K562 (cell line): Measurements from ENCODE around the gene FRMD1. TPM values are rescaled to one million over a fixed set of nuclear protein-coding genes. Genes with fewer than 3 reads are reported as not detected.

Experiments used
- ATAC-seq: fragments of 200-7000 bp; cut with Tn5 transposase; 3 replicates; pipeline ENCODE4 v1.9.1; 2020; ENCODE audit warnings: moderate library complexity
- BruUV-seq: library from RNA; stranded (reverse); fragments of 400-500 nt; replicated peaks from 2 replicates; lab custom pipeline; 2021; lab: Mats Ljungman, UMichigan
- CTCF ChIA-PET: fragments of 300-600 bp; formaldehyde crosslinking; extraction: SDS; loops from one replicate; lab custom pipeline; 2021; ENCODE audit warnings: low intra/inter-chr PET ratio; lab: Yijun Ruan, JAX
- POLR2A ChIA-PET: fragments of 300-600, 350-650 bp; sonication (Branson Sonifier 250); formaldehyde crosslinking; extraction: SDS; loops from one replicate; lab custom pipeline; 2021; ENCODE audit warnings: antibody characterized with exemption, inconsistent platforms; lab: Yijun Ruan, JAX
- DNase-seq, 4 experiments: peaks; one replicate each; pipeline versions ENCODE4 v3.0.0 to v3.0.0-alpha.2; 2011 to 2018; ENCODE audit warnings: low spot score in 3 of 4, mixed read lengths in 3 of 4; ENCODE audit errors: extremely low read depth in 1 of 4
- FAIRE-seq: peaks from 2 replicates; lab custom pipeline; 2011; peaks lifted over from hg19 to GRCh38; lab: Jason Lieb, UNC
- H2AFZ ChIP-seq: 2 replicates; pipeline ENCODE4 v1.6.0; 2011; ENCODE audit warnings: low read depth, low read length, control low read depth, inconsistent platforms
- H3K27ac ChIP-seq: fragments of 200-600 bp; 3 replicates; pipeline ENCODE4 v1.8.0; 2011; ENCODE audit warnings: low read depth, mild to moderate bottlenecking, control low read depth, inconsistent platforms, low read length, moderate library complexity, mixed read lengths; ENCODE audit errors: extremely low read depth
- H3K27me3 ChIP-seq, 2 experiments: fragments of 300-600 bp in 1 of 2; 2 replicates in 1 of 2; 3 replicates in 1 of 2; pipeline versions ENCODE4 v1.6.0 to v1.8.0; 2011; ENCODE audit warnings: inconsistent platforms in 2 of 2, low read length in 2 of 2, mild to moderate bottlenecking in 1 of 2, mixed read lengths in 1 of 2, moderate library complexity in 1 of 2; ENCODE audit not compliant: control insufficient read depth in 2 of 2, insufficient read depth in 2 of 2
- H3K36me3 ChIP-seq: fragments of 300-600 bp; 3 replicates; pipeline ENCODE4 v1.8.0; 2011; ENCODE audit warnings: mild to moderate bottlenecking, low read length, inconsistent platforms; ENCODE audit not compliant: control insufficient read depth, insufficient read depth
- H3K4me1 ChIP-seq, 2 experiments: fragments of 200-600 bp in 1 of 2; replicated peaks in 1 of 2; 2 replicates in 1 of 2; 3 replicates in 1 of 2; pipeline versions ENCODE4 v1.5.1 to v1.8.0; 2011; ENCODE audit warnings: inconsistent platforms in 2 of 2, low read length in 2 of 2, mild to moderate bottlenecking in 1 of 2, mixed read lengths in 1 of 2, moderate library complexity in 1 of 2; ENCODE audit not compliant: control insufficient read depth in 2 of 2, insufficient read depth in 2 of 2
- H3K4me2 ChIP-seq: 2 replicates; pipeline ENCODE4 v1.6.1; 2011; ENCODE audit warnings: low read length, control low read depth, inconsistent platforms, mixed read lengths; ENCODE audit not compliant: insufficient read depth
- H3K4me3 ChIP-seq: fragments of 200-600 bp; sonication (generic), shearing (Covaris generic); 2 replicates; pipeline ENCODE4 v1.5.1; 2016; ENCODE audit warnings: control low read depth, inconsistent platforms
- H3K79me2 ChIP-seq: fragments of 200-600 bp; 3 replicates; pipeline ENCODE4 v1.8.0; 2011; ENCODE audit warnings: low read length, inconsistent platforms; ENCODE audit not compliant: control insufficient read depth, insufficient read depth
- H3K9ac ChIP-seq, 2 experiments: 2 replicates each; pipeline versions ENCODE4 v1.6.0 to v1.6.1; 2011; ENCODE audit warnings: low read depth in 2 of 2, low read length in 2 of 2, control low read depth in 1 of 2, inconsistent platforms in 1 of 2, mild to moderate bottlenecking in 1 of 2, mixed read lengths in 1 of 2; ENCODE audit not compliant: insufficient read depth in 1 of 2
- H3K9me1 ChIP-seq: one replicate; pipeline ENCODE4 v1.6.0; 2011; ENCODE audit warnings: inconsistent platforms, mild to moderate bottlenecking, low read length, moderate library complexity; ENCODE audit not compliant: control insufficient read depth, insufficient read depth
- H3K9me3 ChIP-seq: replicated peaks from 2 replicates; pipeline ENCODE4 v1.5.1; 2011; ENCODE audit warnings: low read depth, low read length, inconsistent platforms; ENCODE audit not compliant: control insufficient read depth, insufficient read depth
- H4K20me1 ChIP-seq: replicated peaks from 2 replicates; pipeline ENCODE4 v1.6.1; 2011; ENCODE audit warnings: low read length, inconsistent platforms, mixed read lengths; ENCODE audit not compliant: control insufficient read depth, insufficient read depth
- JUND ChIP-seq, 2 experiments: IDR thresholded peaks; 2 replicates in 1 of 2; 3 replicates in 1 of 2; pipeline ENCODE4 v1.6.1; 2011; ENCODE audit warnings: borderline replicate concordance in 2 of 2, low read depth in 2 of 2, low read length in 2 of 2, improper control_type of control experiment in 1 of 2, missing biosample characterization in 1 of 2, missing genetic modification characterization in 1 of 2, missing genetic modification reagents in 1 of 2
- PHB ChIP-seq: fragments of 250-450 bp; sonication (Bioruptor Pico); IDR thresholded peaks from 2 replicates; pipeline ENCODE4 v1.5.0; 2021
- USF2 ChIP-seq: sonication (generic); formaldehyde crosslinking; IDR thresholded peaks from 2 replicates; pipeline ENCODE4 v1.5.0; 2020; ENCODE audit warnings: missing genetic modification reagents
- WGBS: fragments of 100-300 bp; shearing (Covaris generic); methylation state at CpG from one replicate; pipeline ENCODE4 v1.1.6; 2016; ENCODE audit warnings: low coverage, mixed read lengths; ENCODE audit not compliant: insufficient coverage; ENCODE audit errors: missing lambda C conversion rate; 5-methylcytosine and 5-hydroxymethylcytosine counted together
- in situ Hi-C: fragments of 300-500 bp; cut with MboI; formaldehyde crosslinking; loops from 4 replicates; pipeline ENCODE4 v1.15.0; 2018; ENCODE audit warnings: inconsistent platforms, mixed read lengths
- intact Hi-C: fragments of 100-400 bp; cut with micrococcal nuclease; formaldehyde crosslinking; loops from 2 replicates; pipeline ENCODE4 v1.14.2; 2022
- polyA plus RNA-seq, 8 experiments: library from polyadenylated mRNA; depleted of rRNA in 4 of 8; stranded (reverse) in 5 of 8; unstranded in 3 of 8; fragments of >200 nt; fragmentation: Nextera tagmentation in 2 of 8; fragmentation: Illumina TruSeq in 1 of 8; extraction: Ambion mirVana in 2 of 8; extraction: Trizol in 1 of 8; gene quantifications; 2 replicates each; pipeline versions ENCODE4 v1.2.1 to v1.2.3, GENCODE V29; 2011 to 2014; ENCODE audit warnings: inconsistent platforms in 1 of 8, missing spikeins in 1 of 8
- total RNA-seq, 7 experiments: library from RNA; depleted of rRNA in 6 of 7; stranded (reverse); fragments of >200 nt in 6 of 7; fragmentation: Illumina TruSeq in 2 of 7; extraction: Trizol in 2 of 7; gene quantifications; 2 replicates each; pipeline versions ENCODE4 v1.2.1 to v1.2.3, GENCODE V29; 2011 to 2021; ENCODE audit warnings: low replicate concordance in 1 of 7

FRMD1 gene
- total and polyA plus RNA-seq, 9 of the 15 experiments (the other 6 are each of a cell fraction or from before 2014, with no cell fraction given) = 0.01 to 0.04 (median 0.01) TPM; not detected in 6

- TF ChIP-seq USF2 (no peak), JUND (IDR thresholded peaks at IDR 0.05; ENCODE audit: borderline replicate concordance, low read depth, low read length) (no peak), JUND (tag; IDR thresholded peaks at IDR 0.05; ENCODE audit: borderline replicate concordance, low read depth, low read length) (no peak), PHB (no peak)
- intact Hi-C loops (no loop called here), in situ Hi-C loops (no loop called here)
- H3K27ac ChIP-seq = no peak overlapping the region
- H3K36me3 ChIP-seq = no peaks in the 10 kb centered on the region
- no peak for FAIRE-seq
- DNase-seq = no peak
- BruUV-seq = no TSS peak
- peaks cover 0 to 11% of the 10 kb centered on the region in 2 experiments; a peak in 1 of 5 replicates for H3K4me1 ChIP-seq
- peaks cover 2% of the 10 kb centered on the region; the same call in 1 of the 2 replicates for H4K20me1 ChIP-seq
- ChIA-PET POLR2A (interaction anchor here (0.6 to 1.0 kb wide), 2 partner anchors 13 to 610 kb away, joined by 5 to 6 read pairs; no protein-coding TSS in a partner anchor), CTCF (no interaction called here)
- 1% methylated on average over 24 of the region's 24 CpGs for WGBS
- no peak for ATAC-seq
- H2AFZ ChIP-seq = no peak overlapping the region
- no peak overlapping the region for H3K4me2 ChIP-seq
- H3K79me2 ChIP-seq = no peaks in the 10 kb centered on the region
- no peaks in the 10 kb centered on the region for H3K9me1 ChIP-seq
- H3K9ac ChIP-seq = no peak overlapping the region
- peaks cover 43 to 78% of the 10 kb centered on the region in 2 experiments for H3K27me3 ChIP-seq
- H3K9me3 ChIP-seq = no peaks in the 10 kb centered on the region
- H3K4me3 ChIP-seq = no peak overlapping the region
These were observed 11.8 kb downstream of the FRMD1 start for GRCh38 chr6:168067081-168067759.
